GM23338 (cell line): ENCODE data around the gene IGFBP5. TPM values are rescaled to one million over a fixed set of nuclear protein-coding genes. Genes with fewer than 3 reads are reported as not detected.

Experiments
- ATAC-seq: fragments of 200-7000 bp; cut with Tn5 transposase; 3 replicates; pipeline ENCODE4 v1.9.1; 2020
- DNase-seq: peaks from one replicate; pipeline ENCODE4 v3.0.0-alpha.2; 2015; ENCODE audit warnings: low spot score
- H2AFZ ChIP-seq: fragments of 200-600 bp; sonication (generic); 2 replicates; pipeline ENCODE4 v1.8.0; 2016; ENCODE audit warnings: antibody characterized with exemption, mild to moderate bottlenecking, moderate library complexity
- H3F3A ChIP-seq: fragments of 200-600 bp; sonication (generic); replicated peaks from 2 replicates; pipeline ENCODE4 v1.8.0; 2017; ENCODE audit warnings: antibody characterized with exemption, mixed run types, low read depth
- H3K27ac ChIP-seq: fragments of 200-600 bp; sonication (generic); 2 replicates; pipeline ENCODE4 v1.6.1; 2016; ENCODE audit warnings: low read depth
- H3K27me3 ChIP-seq: fragments of 200-600 bp; sonication (generic); 2 replicates; pipeline ENCODE4 v1.8.0; 2016; ENCODE audit warnings: mild to moderate bottlenecking, mixed run types, moderate library complexity; ENCODE audit not compliant: insufficient read depth
- H3K36me3 ChIP-seq: fragments of 200-600 bp; sonication (generic); 2 replicates; pipeline ENCODE4 v1.8.0; 2016; ENCODE audit warnings: mild to moderate bottlenecking; ENCODE audit not compliant: insufficient read depth
- H3K4me1 ChIP-seq: fragments of 200-600 bp; sonication (generic); 2 replicates; pipeline ENCODE4 v1.8.0; 2016; ENCODE audit warnings: mild to moderate bottlenecking, moderate library complexity; ENCODE audit not compliant: insufficient read depth
- H3K4me2 ChIP-seq: fragments of 200-600 bp; sonication (generic); 2 replicates; pipeline ENCODE4 v1.7.1; 2017; ENCODE audit warnings: mixed run types
- H3K4me3 ChIP-seq: fragments of 200-600 bp; sonication (generic); 2 replicates; pipeline ENCODE4 v1.6.1; 2016; ENCODE audit warnings: mixed run types
- H3K79me2 ChIP-seq: fragments of 200-600 bp; sonication (generic); replicated peaks from 2 replicates; pipeline ENCODE4 v1.8.0; 2017; ENCODE audit warnings: mild to moderate bottlenecking; ENCODE audit not compliant: insufficient read depth
- H3K9me2 ChIP-seq: fragments of 200-600 bp; sonication (generic); 2 replicates; pipeline ENCODE4 v1.8.0; 2017; ENCODE audit not compliant: insufficient read depth
- H4K20me1 ChIP-seq: fragments of 200-600 bp; sonication (generic); replicated peaks from 2 replicates; pipeline ENCODE4 v1.8.0; 2017; ENCODE audit warnings: mild to moderate bottlenecking; ENCODE audit not compliant: insufficient read depth
- H3K27ac Mint-ChIP-seq: 2 replicates; pipeline ENCODE4 v1.8.0; 2020; ENCODE audit warnings: inconsistent platforms, mild to moderate bottlenecking, moderate library complexity, mixed read lengths
- H3K27me3 Mint-ChIP-seq: 3 replicates; pipeline ENCODE4 v1.8.0; 2022; ENCODE audit warnings: low read depth, mild to moderate bottlenecking, moderate library complexity, mixed read lengths, inconsistent platforms; ENCODE audit not compliant: insufficient read depth, poor library complexity
- H3K36me3 Mint-ChIP-seq: 3 replicates; pipeline ENCODE4 v1.8.0; 2021; ENCODE audit warnings: low read depth, mild to moderate bottlenecking, inconsistent platforms, moderate library complexity, mixed read lengths
- H3K4me1 Mint-ChIP-seq: 3 replicates; pipeline ENCODE4 v1.8.0; 2020; ENCODE audit warnings: mild to moderate bottlenecking, inconsistent platforms, mixed read lengths
- H3K4me3 Mint-ChIP-seq: 3 replicates; pipeline ENCODE4 v1.8.0; 2021; ENCODE audit warnings: moderate library complexity, mild to moderate bottlenecking, inconsistent platforms, mixed read lengths
- H3K9me3 Mint-ChIP-seq: 3 replicates; pipeline ENCODE4 v1.8.0; 2020; ENCODE audit warnings: moderate library complexity, mild to moderate bottlenecking, inconsistent platforms, mixed read lengths
- CREB1 ChIP-seq: fragments of 250-450 bp; sonication (Bioruptor Pico); IDR thresholded peaks from 2 replicates; pipeline ENCODE4 v1.5.0; 2020; ENCODE audit warnings: low read depth, mild to moderate bottlenecking, moderate library complexity
- EZH2phosphoT487 ChIP-seq: fragments of 200-600 bp; sonication (generic); IDR thresholded peaks from one replicate; pipeline ENCODE4 v1.8.1; 2018; ENCODE audit warnings: antibody characterized with exemption; ENCODE audit not compliant: unreplicated experiment
- NANOG ChIP-seq: IDR thresholded peaks from 2 replicates; pipeline ENCODE4 v1.6.1; 2016; ENCODE audit warnings: antibody characterized with exemption, borderline replicate concordance
- POLR2AphosphoS5 ChIP-seq: IDR thresholded peaks from 2 replicates; pipeline ENCODE4 v1.6.1; 2016; ENCODE audit warnings: antibody characterized with exemption, low read depth
- REST ChIP-seq: IDR thresholded peaks from one replicate; pipeline ENCODE4 v1.6.1; 2018; ENCODE audit warnings: antibody characterized with exemption; ENCODE audit not compliant: unreplicated experiment
- STAT1 ChIP-seq: IDR thresholded peaks from one replicate; pipeline ENCODE4 v1.6.1; 2016; ENCODE audit warnings: antibody characterized with exemption; ENCODE audit not compliant: unreplicated experiment
- ZNF114 ChIP-seq: fragments of 250-450 bp; sonication (Bioruptor Pico); IDR thresholded peaks from 2 replicates; pipeline ENCODE4 v1.5.0; 2020; ENCODE audit warnings: mild to moderate bottlenecking, moderate library complexity
- polyA plus RNA-seq: library from polyadenylated mRNA; unstranded; fragments of >200 nt; fragmentation: Nextera tagmentation; extraction: Ambion mirVana; gene quantifications from 2 replicates; pipeline ENCODE4 v1.2.1, GENCODE V29; 2016
- total RNA-seq: library from RNA; depleted of rRNA; stranded (reverse); fragments of >200 nt; shearing (Covaris generic); gene quantifications from 2 replicates; pipeline ENCODE4 v1.2.3, GENCODE V29; 2014
- TF ChIP-seq, protein P1 (sequence below), 2 experiments: fragments of 200-600 bp in 1 of 2; sonication (generic) in 1 of 2; conservative IDR thresholded peaks; 2 replicates each; pipeline versions ENCODE4 v1.5.1 to v1.6.1; 2016 to 2017; ENCODE audit warnings: antibody characterized with exemption in 2 of 2, low read depth in 2 of 2, mild to moderate bottlenecking in 2 of 2, moderate library complexity in 1 of 2

IGFBP5 gene
- total and polyA plus RNA-seq, 2 experiments from 2014 or later, result 0.70 to 2.5 TPM

DNA sequence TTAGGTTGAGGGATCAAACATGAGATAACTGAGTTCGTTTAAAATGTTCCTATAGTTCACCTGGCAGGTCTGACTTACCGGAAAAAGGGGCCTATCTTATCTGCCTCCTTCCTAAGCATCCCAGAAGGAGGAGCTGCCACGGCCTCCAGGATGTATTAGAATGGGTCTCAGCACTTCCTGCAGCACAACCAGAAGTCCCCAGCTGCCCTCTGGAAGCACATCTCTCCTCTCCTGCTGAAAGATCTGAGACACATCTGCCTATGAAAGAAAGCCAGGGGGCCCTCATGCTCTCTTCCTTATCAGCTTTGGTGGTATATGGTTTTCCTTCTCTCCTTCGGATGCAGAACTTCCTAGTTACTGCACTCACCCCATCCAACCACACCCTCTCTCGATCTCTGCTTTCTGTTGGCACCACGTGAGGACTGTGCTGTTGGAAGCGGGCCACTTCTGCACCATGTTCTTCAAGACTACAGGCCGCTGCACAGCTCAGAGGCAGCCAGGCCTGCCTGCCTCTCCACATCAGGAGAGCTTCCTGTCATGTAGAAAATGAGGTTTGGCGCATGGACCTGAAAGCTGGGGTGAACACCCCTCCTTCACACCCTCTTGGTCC lies 6.5 kb downstream of the IGFBP5 start:
- peaks cover 27% of the 10 kb centered on the region for H3K27me3 Mint-ChIP-seq
- no peaks in the 10 kb centered on the region for H3K36me3 Mint-ChIP-seq
- Histone ChIP-seq H4K20me1 (no peaks in the 10 kb centered on the region), H3K4me3 (no peak overlapping the region), H3K4me1 (peaks cover 35% of the 10 kb centered on the region), H3K36me3 (no peaks in the 10 kb centered on the region), H3K27ac (no peak overlapping the region), H3K4me2 (peak overlapping the region; percentile 62; the same call in 1 of the 2 replicates), H2AFZ (peak overlapping the region; percentile 60; the same call in 1 of the 2 replicates), H3K27me3 (peaks cover 32% of the 10 kb centered on the region), H3K9me2 (no peaks in the 10 kb centered on the region), H3K79me2 (no peaks in the 10 kb centered on the region), H3F3A (0 out of 2 replicates have a peak, but pooled peaks cover 4% of the 10 kb centered on the region)
- peak; percentile 24 for DNase-seq
- H3K4me1 Mint-ChIP-seq, result peaks cover 40% of the 10 kb centered on the region
- no peaks in the 10 kb centered on the region for H3K9me3 Mint-ChIP-seq
- no peak for TF ChIP-seq POLR2AphosphoS5
- TF ChIP-seq, protein P1, sequence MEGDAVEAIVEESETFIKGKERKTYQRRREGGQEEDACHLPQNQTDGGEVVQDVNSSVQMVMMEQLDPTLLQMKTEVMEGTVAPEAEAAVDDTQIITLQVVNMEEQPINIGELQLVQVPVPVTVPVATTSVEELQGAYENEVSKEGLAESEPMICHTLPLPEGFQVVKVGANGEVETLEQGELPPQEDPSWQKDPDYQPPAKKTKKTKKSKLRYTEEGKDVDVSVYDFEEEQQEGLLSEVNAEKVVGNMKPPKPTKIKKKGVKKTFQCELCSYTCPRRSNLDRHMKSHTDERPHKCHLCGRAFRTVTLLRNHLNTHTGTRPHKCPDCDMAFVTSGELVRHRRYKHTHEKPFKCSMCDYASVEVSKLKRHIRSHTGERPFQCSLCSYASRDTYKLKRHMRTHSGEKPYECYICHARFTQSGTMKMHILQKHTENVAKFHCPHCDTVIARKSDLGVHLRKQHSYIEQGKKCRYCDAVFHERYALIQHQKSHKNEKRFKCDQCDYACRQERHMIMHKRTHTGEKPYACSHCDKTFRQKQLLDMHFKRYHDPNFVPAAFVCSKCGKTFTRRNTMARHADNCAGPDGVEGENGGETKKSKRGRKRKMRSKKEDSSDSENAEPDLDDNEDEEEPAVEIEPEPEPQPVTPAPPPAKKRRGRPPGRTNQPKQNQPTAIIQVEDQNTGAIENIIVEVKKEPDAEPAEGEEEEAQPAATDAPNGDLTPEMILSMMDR (conservative IDR thresholded peaks at IDR 0.05; ENCODE audit: low read depth in 2 of 2), result peak in 1 of 2 experiments; percentile 36; a peak in 2 of 4 replicates
- no peak overlapping the region for H3K4me3 Mint-ChIP-seq
- H3K27ac Mint-ChIP-seq, result no peak overlapping the region
- no peak for ATAC-seq

GRCh38 chr2:216687646-216688045 lies 7.7 kb downstream of the IGFBP5 start:
- Histone ChIP-seq H3K79me2 (no peaks in the 10 kb centered on the region), H3K4me1 (peaks cover 35% of the 10 kb centered on the region), H3K4me3 (no peak overlapping the region), H3K9me2 (no peaks in the 10 kb centered on the region), H4K20me1 (no peaks in the 10 kb centered on the region), H3K27me3 (peaks cover 28% of the 10 kb centered on the region), H3K27ac (no peak overlapping the region), H3K4me2 (no peak overlapping the region), H3F3A (0 out of 2 replicates have a peak, but pooled peaks cover 2% of the 10 kb centered on the region), H2AFZ (no peak overlapping the region), H3K36me3 (no peaks in the 10 kb centered on the region)
- peaks cover 25% of the 10 kb centered on the region for H3K27me3 Mint-ChIP-seq
- no peak overlapping the region for H3K4me3 Mint-ChIP-seq
- no peaks in the 10 kb centered on the region for H3K9me3 Mint-ChIP-seq
- ATAC-seq (peak; percentile 56), DNase-seq (peak; percentile 87)
- H3K27ac Mint-ChIP-seq, result no peak overlapping the region
- H3K4me1 Mint-ChIP-seq, result peaks cover 36% of the 10 kb centered on the region
- no peaks in the 10 kb centered on the region for H3K36me3 Mint-ChIP-seq
- TF ChIP-seq STAT1, result no peak
- TF ChIP-seq EZH2phosphoT487, result no peak
- no peak for TF ChIP-seq ZNF114 (CRISPR knock-in tag)
- no peak for TF ChIP-seq CREB1
- TF ChIP-seq POLR2AphosphoS5, result no peak
- no peak for TF ChIP-seq REST
- no peak for TF ChIP-seq NANOG
- TF ChIP-seq, protein P1 (conservative IDR thresholded peaks at IDR 0.05; ENCODE audit: low read depth in 2 of 2), result peak; percentile 84 to 90
